H1 (cell line): ENCODE measurements around the gene SLC37A1. TPM values are rescaled to one million over a fixed set of nuclear protein-coding genes. Genes with fewer than 3 reads are reported as not detected.

Experiments used
- ATF3 ChIP-seq: IDR thresholded peaks from 2 replicates; pipeline ENCODE4 v1.6.1; 2011; ENCODE audit warnings: low read depth, mild to moderate bottlenecking, low read length; ENCODE audit not compliant: insufficient read depth
- CHD2 ChIP-seq: IDR thresholded peaks from 2 replicates; pipeline ENCODE4 v1.6.1; 2012; ENCODE audit warnings: low read length, improper control_type of control experiment
- RXRA ChIP-seq: IDR thresholded peaks from 2 replicates; pipeline ENCODE4 v1.6.1; 2011; ENCODE audit warnings: low read depth, mild to moderate bottlenecking, low read length, moderate library complexity; ENCODE audit not compliant: insufficient read depth
- SIRT6 ChIP-seq: IDR thresholded peaks from one replicate; pipeline ENCODE4 v1.7.1; 2012; ENCODE audit warnings: low read length, inconsistent platforms
- SP4 ChIP-seq: IDR thresholded peaks from 2 replicates; pipeline ENCODE4 v1.6.1; 2012; ENCODE audit warnings: low read length, inconsistent platforms
- polyA plus RNA-seq, 7 experiments: library from polyadenylated mRNA; depleted of rRNA in 3 of 7; stranded (reverse) in 5 of 7; unstranded in 2 of 7; fragments of >200 nt in 5 of 7; fragments of 200-250 nt in 2 of 7; gene quantifications; 1 replicate in 5 of 7; 2 replicates in 1 of 7; 4 replicates in 1 of 7; pipeline versions ENCODE4 v1.2.1 to v1.2.3, GENCODE V29; 2011 to 2013; ENCODE audit warnings: missing spikeins in 2 of 7, mixed read lengths in 2 of 7
- total RNA-seq: library from RNA; stranded (reverse); fragmentation: NEBNext Ultra II Directional; extraction: Animal tissue kit (Norgen Biotek cat#: 25700); gene quantifications from 2 replicates; pipeline ENCODE4 v1.2.1, GENCODE V29; 2021
- TF ChIP-seq, protein P1 (sequence below): IDR thresholded peaks from 2 replicates; pipeline ENCODE4 v1.6.1; 2012; ENCODE audit warnings: inconsistent platforms

The SLC37A1 gene
- total and polyA plus RNA-seq, 2 of the 8 experiments (the other 6 are each of a cell fraction or from before 2014, with no cell fraction given), result 15.6 to 30.9 TPM

- TF ChIP-seq ATF3 (no peak), SIRT6 (no peak), SP4 (no peak), RXRA (no peak), CHD2 (no peak)
- TF ChIP-seq, protein P1, sequence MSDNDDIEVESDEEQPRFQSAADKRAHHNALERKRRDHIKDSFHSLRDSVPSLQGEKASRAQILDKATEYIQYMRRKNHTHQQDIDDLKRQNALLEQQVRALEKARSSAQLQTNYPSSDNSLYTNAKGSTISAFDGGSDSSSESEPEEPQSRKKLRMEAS, result no peak
Observed at GRCh38 chr21:42521805-42522204, 8.2 kb downstream of the SLC37A1 start (continued).
